ENCODE data around the gene HRH1. TPM values are rescaled to one million over a fixed set of nuclear protein-coding genes. Genes with fewer than 3 reads are reported as not detected.
A peak's percentile ranks its signal among the peaks of the same experiment; 100 is the strongest.

The HRH1 gene
- total RNA-seq, 1 donor from 2014 or later, result 1.4 TPM

- Histone ChIP-seq H3K36me3 (no peaks in the 10 kb centered on the region), H3K4me3 (peak within 1 kb of the TSS; percentile 79), H3K27ac (replicated peaks) (peak within 1 kb of the TSS; percentile 77), H3K4me1 (peaks cover 18% of the 10 kb centered on the region), H3K27me3 (ENCODE audit: low read depth) (no peaks in the 10 kb centered on the region), H3K9me3 (replicated peaks) (no peaks in the 10 kb centered on the region)
- peak; percentile 21 for TF ChIP-seq CTCF (IDR thresholded peaks at IDR 0.05; ENCODE audit: borderline replicate concordance)
- DNase-seq, result peak; percentile 98
- intact Hi-C loops (cut with micrococcal nuclease), result no loop called here
These were observed 118.0 kb downstream of the HRH1 start, which contains the start of gene ATG7 for GRCh38 chr3:11271986-11272904. Gene ATG7, plus strand, starts transcription at chr3:11272397. Its CDS starts 26,299 bp downstream, at chr3:11298696.

GRCh38 chr3:11272906-11273574 is 118.7 kb downstream of the HRH1 start:
- Histone ChIP-seq H3K9me3 (replicated peaks) (no peaks in the 10 kb centered on the region), H3K4me3 (peak overlapping the region; percentile 79), H3K27me3 (ENCODE audit: low read depth) (no peaks in the 10 kb centered on the region), H3K36me3 (no peaks in the 10 kb centered on the region), H3K27ac (replicated peaks) (peak overlapping the region; percentile 77), H3K4me1 (peaks cover 18% of the 10 kb centered on the region)
- TF ChIP-seq CTCF (IDR thresholded peaks at IDR 0.05; ENCODE audit: borderline replicate concordance), result no peak
- no peak for DNase-seq
- intact Hi-C loops (cut with micrococcal nuclease), result no loop called here

GRCh38 chr3:11273891-11274291 is 119.6 kb downstream of the HRH1 start:
- H3K27me3 ChIP-seq (ENCODE audit: low read depth), result no peaks in the 10 kb centered on the region
- H3K4me1 ChIP-seq, result peaks cover 18% of the 10 kb centered on the region
- no peak overlapping the region for H3K4me3 ChIP-seq
- intact Hi-C loops (cut with micrococcal nuclease), result no loop called here
- no peak for TF ChIP-seq CTCF (IDR thresholded peaks at IDR 0.05; ENCODE audit: borderline replicate concordance)
- H3K36me3 ChIP-seq, result no peaks in the 10 kb centered on the region
- no peak overlapping the region for H3K27ac ChIP-seq (replicated peaks)
- DNase-seq, result no peak
- H3K9me3 ChIP-seq (replicated peaks), result no peaks in the 10 kb centered on the region

- Histone ChIP-seq H3K36me3 (no peaks in the 10 kb centered on the region), H3K27ac (replicated peaks) (no peak overlapping the region), H3K27me3 (ENCODE audit: low read depth) (no peaks in the 10 kb centered on the region), H3K4me1 (peaks cover 18% of the 10 kb centered on the region), H3K9me3 (replicated peaks) (no peaks in the 10 kb centered on the region), H3K4me3 (no peak overlapping the region)
- no peak for DNase-seq
- no peak for TF ChIP-seq CTCF (IDR thresholded peaks at IDR 0.05; ENCODE audit: borderline replicate concordance)
- intact Hi-C loops (cut with micrococcal nuclease), result no loop called here
These were observed 120.4 kb downstream of the HRH1 start for GRCh38 chr3:11274566-11275142.

GRCh38 chr3:11275926-11276325 is 121.6 kb downstream of the HRH1 start:
- intact Hi-C loops (cut with micrococcal nuclease), result no loop called here

More at GRCh38 chr3:11275926-11276325, 121.6 kb downstream of the HRH1 start:
- Histone ChIP-seq H3K27me3 (ENCODE audit: low read depth) (no peaks in the 10 kb centered on the region), H3K9me3 (replicated peaks) (no peaks in the 10 kb centered on the region), H3K4me3 (no peak overlapping the region), H3K36me3 (peaks cover 5% of the 10 kb centered on the region), H3K27ac (replicated peaks) (no peak overlapping the region), H3K4me1 (peaks cover 18% of the 10 kb centered on the region)
- no peak for TF ChIP-seq CTCF (IDR thresholded peaks at IDR 0.05; ENCODE audit: borderline replicate concordance)
- DNase-seq, result no peak
